Adrenal gland (tissue), 12 donors: ENCODE data around the gene SYT1. TPM values are rescaled to one million over a fixed set of nuclear protein-coding genes. Genes with fewer than 3 reads are reported as not detected.

Experiments
- DNase-seq, 7 donors: peaks; one replicate each; pipeline ENCODE4 v3.0.0-alpha.2; 2019 to 2020
- H3K27ac ChIP-seq, 5 donors: fragments of 200-600 bp; sonication (generic) in 4 of 5; 1 replicate in 3 of 5; 2 replicates in 2 of 5; pipeline versions ENCODE4 v1.5.1 to v1.8.0; 2016 to 2020; ENCODE audit warnings: mild to moderate bottlenecking in 1 of 5
- H3K27me3 ChIP-seq: fragments of 200-600 bp; 2 replicates; pipeline ENCODE4 v1.8.0; 2021
- H3K36me3 ChIP-seq, 2 donors: fragments of 200-600 bp; replicated peaks in 1 of 2; 1 replicate in 1 of 2; 2 replicates in 1 of 2; pipeline versions ENCODE4 v1.5.1 to v1.8.0; 2018 to 2022
- H3K4me1 ChIP-seq, 2 donors: fragments of 200-600 bp; replicated peaks in 1 of 2; 1 replicate in 1 of 2; 2 replicates in 1 of 2; pipeline versions ENCODE4 v1.5.1 to v1.8.0; 2018 to 2021
- H3K4me3 ChIP-seq, 4 donors: fragments of 200-600 bp; sonication (generic) in 3 of 4; one replicate each; pipeline ENCODE4 v1.5.1; 2016 to 2018
- H3K9me3 ChIP-seq, 3 donors: fragments of 200-600 bp; sonication (generic) in 1 of 3; replicated peaks in 1 of 3; 1 replicate in 2 of 3; 2 replicates in 1 of 3; pipeline versions ENCODE4 v1.5.1 to v1.8.0; 2016 to 2021
- CTCF ChIP-seq, 6 experiments: fragments of 450-650 bp in 4 of 6; fragments of 200-600 bp in 2 of 6; sonication (generic) in 1 of 6; IDR thresholded peaks; 1 replicate in 5 of 6; 2 replicates in 1 of 6; pipeline versions ENCODE4 v1.5.1 to v1.8.0; 2016 to 2021; ENCODE audit warnings: antibody characterized with exemption in 6 of 6, mild to moderate bottlenecking in 2 of 6, moderate library complexity in 1 of 6
- POLR2A ChIP-seq, 2 donors: fragments of 450-650 bp; IDR thresholded peaks; one replicate each; pipeline ENCODE4 v1.6.1; 2017; ENCODE audit warnings: antibody characterized with exemption in 2 of 2, mild to moderate bottlenecking in 2 of 2, moderate library complexity in 1 of 2
- WGBS, 4 donors: extraction: QIAGEN DNeasy Blood & Tissue Kit in 2 of 4; methylation state at CpG; one replicate each; pipeline versions ENCODE4 v1.1.5 to v1.1.7; 2013 to 2017; 5-methylcytosine and 5-hydroxymethylcytosine counted together
- intact Hi-C, 2 donors: fragments of 100-400 bp; cut with DNase I; formaldehyde crosslinking; loops; one replicate each; pipeline versions ENCODE4 v1.14.1 to v1.15.0; 2022 to 2023
- polyA plus RNA-seq, 3 donors: library from polyadenylated mRNA; stranded (reverse); fragments of 200-250 nt in 2 of 3; fragments of 350-450 nt in 1 of 3; fragmentation: Illumina TruSeq in 1 of 3; extraction: RNeasy Lipid Tissue Mini Kit (QIAGEN cat#74804) in 1 of 3; gene quantifications; one replicate each; pipeline ENCODE4 v1.2.3, GENCODE V29; 2013 to 2014
- total RNA-seq, 9 donors: library from RNA; depleted of rRNA in 4 of 9; stranded (reverse); fragments of >200 nt in 4 of 9; fragments of 120-200 nt in 1 of 9; fragmentation: NEBNext Ultra II Directional in 1 of 9; extraction: Animal tissue kit (Norgen Biotek cat#: 25700) in 1 of 9; gene quantifications; one replicate each; pipeline versions ENCODE4 v1.1.0 to v1.2.4, GENCODE V29; 2013 to 2023
- donor health status: healthy with polysubstance abuse.
- donor health status: Bipolar disorder and iron deficiency.
- donor health status: DM: yes; HTN: yes; CAD: no.
- donor health status: DM: no; HTN: no; CAD: no.
- donor health status: DM: no; HTN: no; CAD: no.
- donor health status: DM: yes; HTN: yes; CAD: no.

SYT1 gene
- total and polyA plus RNA-seq, 12 donors, result 0.42 to 22.3 (median 4.6) TPM

DNA sequence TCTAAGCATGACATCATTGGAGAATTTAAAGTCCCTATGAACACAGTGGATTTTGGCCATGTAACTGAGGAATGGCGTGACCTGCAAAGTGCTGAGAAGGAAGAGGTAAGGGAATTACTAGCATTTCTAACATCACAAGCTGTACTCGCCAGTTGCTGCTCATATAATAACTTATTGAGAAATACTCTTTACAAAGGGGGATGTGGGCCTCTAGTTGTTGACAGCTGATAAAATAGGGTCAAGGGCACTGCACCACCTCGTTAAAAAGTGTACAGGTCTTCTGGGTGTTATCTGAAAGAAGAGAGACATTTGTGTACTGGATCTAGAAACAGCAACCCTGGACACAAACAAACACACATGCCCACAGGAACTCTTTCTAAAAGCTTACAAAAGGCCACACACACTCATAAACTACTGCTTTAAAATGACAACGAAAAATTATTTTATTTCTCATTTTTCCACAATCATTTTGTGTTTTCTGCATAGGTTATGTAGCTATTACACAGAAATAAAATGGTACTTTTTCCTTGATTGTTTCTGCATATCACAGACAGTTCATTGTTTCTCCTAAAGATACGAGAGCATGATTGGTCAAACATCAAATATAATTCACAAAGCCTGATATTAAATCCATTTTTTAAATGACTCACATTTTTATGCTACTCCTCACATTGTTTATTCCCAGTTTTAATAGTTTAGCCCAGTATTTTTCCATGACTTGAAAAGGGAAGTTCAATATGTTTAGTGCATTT is 435.0 kb downstream of the SYT1 start:
- no peak for DNase-seq
- no peaks in the 10 kb centered on the region for H3K36me3 ChIP-seq
- H3K9me3 ChIP-seq, result no peaks in the 10 kb centered on the region
- intact Hi-C loops, result no loop called here
- H3K27ac ChIP-seq, result no peak overlapping the region
- H3K4me1 ChIP-seq, result no peaks in the 10 kb centered on the region
- no peaks in the 10 kb centered on the region for H3K27me3 ChIP-seq
- no peak overlapping the region for H3K4me3 ChIP-seq
- WGBS, 4 donors, result 56 to 66% (median 60%) methylated on average over 5 of the region's 5 CpGs
- no peak for TF ChIP-seq CTCF (IDR thresholded peaks at IDR 0.05)
- TF ChIP-seq POLR2A (IDR thresholded peaks at IDR 0.05), result no peak

DNA sequence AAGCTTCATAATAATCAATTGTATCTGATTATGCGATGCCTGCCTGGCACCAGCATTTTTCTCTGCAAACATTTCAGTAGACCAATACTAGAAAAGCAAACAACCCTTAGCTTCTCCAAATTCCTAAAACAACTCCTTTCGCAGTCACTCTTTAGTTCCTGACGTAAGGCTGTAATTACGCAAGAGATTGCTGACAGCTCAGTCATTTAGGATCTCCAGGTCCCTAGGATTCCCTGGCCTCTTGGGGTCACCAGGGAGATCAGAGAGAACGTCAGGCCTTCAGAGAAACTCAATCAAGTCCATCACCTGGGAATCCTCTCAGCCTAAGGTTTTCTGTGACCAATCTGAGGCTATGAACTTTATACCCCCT is 435.6 kb downstream of the SYT1 start:
- intact Hi-C loops, result no loop called here
- no peak for DNase-seq
- no peaks in the 10 kb centered on the region for H3K36me3 ChIP-seq
- no peak overlapping the region for H3K27ac ChIP-seq
- 83 to 91% (median 87%) methylated on average over 5 of the region's 5 CpGs for WGBS, 4 donors
- no peak for TF ChIP-seq CTCF (IDR thresholded peaks at IDR 0.05)
- TF ChIP-seq POLR2A (IDR thresholded peaks at IDR 0.05), result no peak
- H3K27me3 ChIP-seq, result no peaks in the 10 kb centered on the region
- H3K9me3 ChIP-seq, result no peaks in the 10 kb centered on the region
- H3K4me1 ChIP-seq, result no peaks in the 10 kb centered on the region
- no peak overlapping the region for H3K4me3 ChIP-seq

DNA sequence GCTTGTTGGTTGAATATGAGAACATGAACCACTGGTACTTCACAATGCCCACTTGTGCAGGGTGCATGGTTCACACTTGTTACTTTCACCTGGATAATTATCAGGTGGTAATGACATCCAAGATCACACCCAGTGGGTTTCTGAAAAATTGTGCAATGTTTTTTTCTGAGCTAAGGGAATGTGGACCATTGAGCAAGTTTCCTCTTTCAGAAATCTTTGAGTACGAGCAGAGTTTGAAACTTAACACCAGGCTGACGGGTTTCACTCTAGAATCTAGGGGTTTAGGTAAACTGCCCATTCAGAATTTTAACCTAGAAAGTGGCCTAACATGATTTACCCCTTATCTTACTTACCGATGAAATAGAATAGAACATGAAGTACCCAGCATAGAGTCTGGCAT is 436.6 kb downstream of the SYT1 start:
- H3K27ac ChIP-seq, result no peak overlapping the region
- intact Hi-C loops, result no loop called here
- no peak overlapping the region for H3K4me3 ChIP-seq
- no peaks in the 10 kb centered on the region for H3K36me3 ChIP-seq
- no peaks in the 10 kb centered on the region for H3K4me1 ChIP-seq
- DNase-seq, result no peak
- WGBS, 4 donors, result 68 to 90% (median 83%) methylated on average over 3 of the region's 3 CpGs
- no peaks in the 10 kb centered on the region for H3K27me3 ChIP-seq
- TF ChIP-seq CTCF (IDR thresholded peaks at IDR 0.05) (no peak), POLR2A (IDR thresholded peaks at IDR 0.05) (no peak)
- H3K9me3 ChIP-seq, result no peaks in the 10 kb centered on the region

GRCh38 chr12:79302162-79302814 is 437.7 kb downstream of the SYT1 start:
- no peaks in the 10 kb centered on the region for H3K36me3 ChIP-seq
- intact Hi-C loops, result no loop called here
- DNase-seq, result no peak
- no peaks in the 10 kb centered on the region for H3K9me3 ChIP-seq
- TF ChIP-seq CTCF (IDR thresholded peaks at IDR 0.05) (no peak), POLR2A (IDR thresholded peaks at IDR 0.05) (no peak)
- H3K27ac ChIP-seq, result no peak overlapping the region
- 61 to 77% (median 71%) methylated on average over 9 of the region's 9 CpGs for WGBS, 4 donors
- H3K27me3 ChIP-seq, result no peaks in the 10 kb centered on the region
- no peaks in the 10 kb centered on the region for H3K4me1 ChIP-seq
- H3K4me3 ChIP-seq, result no peak overlapping the region
